ENCODE results near the gene POLR3E. TPM values are rescaled to one million over a fixed set of nuclear protein-coding genes. Genes with fewer than 3 reads are reported as not detected.

POLR3E gene
- total RNA-seq, 4 donors from 2014 or later: 39.1 to 113 (median 65.1) TPM

- Histone ChIP-seq H3K36me3 (no peaks in the 10 kb centered on the region), H3K4me1 (no peaks in the 10 kb centered on the region), H3K4me3 (no peak overlapping the region), H3K27ac (no peak overlapping the region), H3K27me3 (no peaks in the 10 kb centered on the region), H3K9me3 (no peaks in the 10 kb centered on the region)
- no peak for DNase-seq
- TF ChIP-seq CTCF (IDR thresholded peaks at IDR 0.05) (no peak), POLR2A (IDR thresholded peaks at IDR 0.05) (no peak)
Measured at GRCh38 chr16:22292320-22292719, 4.9 kb upstream of the POLR3E start.

- no peak for DNase-seq
- no peaks in the 10 kb centered on the region for H3K27me3 ChIP-seq
- TF ChIP-seq CTCF (IDR thresholded peaks at IDR 0.05) (no peak), POLR2A (IDR thresholded peaks at IDR 0.05) (no peak)
- no peak overlapping the region for H3K4me3 ChIP-seq
- H3K9me3 ChIP-seq: no peaks in the 10 kb centered on the region
- H3K36me3 ChIP-seq: no peaks in the 10 kb centered on the region
- H3K4me1 ChIP-seq: peaks cover 0 to 1% (median 0%) of the 10 kb centered on the region in 4 donors
- H3K27ac ChIP-seq: no peak overlapping the region
Measured at GRCh38 chr16:22293137-22294106, 3.8 kb upstream of the POLR3E start.

- no peaks in the 10 kb centered on the region for H3K27me3 ChIP-seq
- no peaks in the 10 kb centered on the region for H3K36me3 ChIP-seq
- H3K4me3 ChIP-seq: peak overlapping the region; percentile 68 to 85 (median 82)
- H3K27ac ChIP-seq: peak overlapping the region in 3 of 4 donors; percentile 20 to 94 (median 39)
- no peak for TF ChIP-seq CTCF (IDR thresholded peaks at IDR 0.05)
- no peaks in the 10 kb centered on the region for H3K9me3 ChIP-seq
- peaks cover 0 to 15% (median 0%) of the 10 kb centered on the region in 4 donors for H3K4me1 ChIP-seq
- DNase-seq: no peak
Measured at GRCh38 chr16:22296225-22297113, 740 bp upstream of the POLR3E start.

- peak in 2 of 3 donors; percentile 38 to 67 for DNase-seq
- H3K36me3 ChIP-seq: peaks cover 0 to 4% (median 0%) of the 10 kb centered on the region in 3 donors
- no peaks in the 10 kb centered on the region for H3K27me3 ChIP-seq
- no peaks in the 10 kb centered on the region for H3K9me3 ChIP-seq
- H3K27ac ChIP-seq: peak overlapping the region; percentile 94 to 97 (median 94)
- no peak for TF ChIP-seq CTCF (IDR thresholded peaks at IDR 0.05)
- TF ChIP-seq POLR2A (IDR thresholded peaks at IDR 0.05): no peak
- H3K4me1 ChIP-seq: peaks cover 0 to 15% (median 0%) of the 10 kb centered on the region in 4 donors
- H3K4me3 ChIP-seq: peak overlapping the region; percentile 68 to 85 (median 82)
Measured at GRCh38 chr16:22297871-22298733, 893 bp downstream of the POLR3E start.

- DNase-seq: no peak
- Histone ChIP-seq H3K4me3 (no peak overlapping the region), H3K9me3 (no peaks in the 10 kb centered on the region), H3K4me1 (peaks cover 0 to 15% (median 0%) of the 10 kb centered on the region in 4 donors), H3K27me3 (no peaks in the 10 kb centered on the region), H3K27ac (peak overlapping the region in 2 of 4 donors; percentile 94 to 97), H3K36me3 (peaks cover 0 to 11% (median 0%) of the 10 kb centered on the region in 3 donors)
- TF ChIP-seq CTCF (IDR thresholded peaks at IDR 0.05): no peak
Measured at GRCh38 chr16:22299036-22299435, 1.8 kb downstream of the POLR3E start.
